OCI-LY3 (cell line): ENCODE results near the gene CARS1.

ENCODE experiments used
- EZH2phosphoT487 ChIP-seq: fragments of 200-600 bp; shearing (Covaris generic); IDR thresholded peaks from 2 replicates; pipeline ENCODE4 v1.6.1; 2018; ENCODE audit warnings: antibody characterized with exemption, mixed run types, low read depth
- TF ChIP-seq, protein P1 (sequence below): fragments of 200-600, 300-600 bp; sonication (generic); IDR thresholded peaks from 2 replicates; pipeline ENCODE4 v1.5.1; 2014; ENCODE audit warnings: antibody characterized with exemption, low read length, low read depth

DNA sequence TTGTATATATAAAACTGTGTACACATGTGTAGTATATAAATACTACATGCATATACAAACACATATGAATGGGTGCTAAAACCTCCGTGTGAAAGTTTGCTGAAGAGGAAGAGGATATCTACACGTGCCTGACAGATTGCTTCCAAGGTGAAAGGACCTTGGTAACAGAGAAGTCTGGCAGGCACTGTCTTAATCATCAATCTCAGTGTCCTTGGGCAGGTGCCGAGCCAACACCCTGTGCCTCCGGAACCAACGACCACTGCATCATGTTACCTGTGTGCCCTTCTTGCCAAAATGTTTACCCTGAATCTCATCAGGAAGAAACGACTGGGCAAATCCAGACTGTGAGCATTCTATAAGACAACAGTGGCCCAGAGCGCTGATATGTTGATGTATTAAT lies 80.1 kb downstream of the CARS1 start:
- TF ChIP-seq, protein P1, sequence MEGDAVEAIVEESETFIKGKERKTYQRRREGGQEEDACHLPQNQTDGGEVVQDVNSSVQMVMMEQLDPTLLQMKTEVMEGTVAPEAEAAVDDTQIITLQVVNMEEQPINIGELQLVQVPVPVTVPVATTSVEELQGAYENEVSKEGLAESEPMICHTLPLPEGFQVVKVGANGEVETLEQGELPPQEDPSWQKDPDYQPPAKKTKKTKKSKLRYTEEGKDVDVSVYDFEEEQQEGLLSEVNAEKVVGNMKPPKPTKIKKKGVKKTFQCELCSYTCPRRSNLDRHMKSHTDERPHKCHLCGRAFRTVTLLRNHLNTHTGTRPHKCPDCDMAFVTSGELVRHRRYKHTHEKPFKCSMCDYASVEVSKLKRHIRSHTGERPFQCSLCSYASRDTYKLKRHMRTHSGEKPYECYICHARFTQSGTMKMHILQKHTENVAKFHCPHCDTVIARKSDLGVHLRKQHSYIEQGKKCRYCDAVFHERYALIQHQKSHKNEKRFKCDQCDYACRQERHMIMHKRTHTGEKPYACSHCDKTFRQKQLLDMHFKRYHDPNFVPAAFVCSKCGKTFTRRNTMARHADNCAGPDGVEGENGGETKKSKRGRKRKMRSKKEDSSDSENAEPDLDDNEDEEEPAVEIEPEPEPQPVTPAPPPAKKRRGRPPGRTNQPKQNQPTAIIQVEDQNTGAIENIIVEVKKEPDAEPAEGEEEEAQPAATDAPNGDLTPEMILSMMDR: no peak
- no peak for TF ChIP-seq EZH2phosphoT487
